ENCODE data around the gene OAF. TPM values are rescaled to one million over a fixed set of nuclear protein-coding genes. Genes with fewer than 3 reads are reported as not detected.

OAF gene
- total and polyA plus RNA-seq, 7 donors, result 23.5 to 94.3 (median 44.3) TPM

DNA sequence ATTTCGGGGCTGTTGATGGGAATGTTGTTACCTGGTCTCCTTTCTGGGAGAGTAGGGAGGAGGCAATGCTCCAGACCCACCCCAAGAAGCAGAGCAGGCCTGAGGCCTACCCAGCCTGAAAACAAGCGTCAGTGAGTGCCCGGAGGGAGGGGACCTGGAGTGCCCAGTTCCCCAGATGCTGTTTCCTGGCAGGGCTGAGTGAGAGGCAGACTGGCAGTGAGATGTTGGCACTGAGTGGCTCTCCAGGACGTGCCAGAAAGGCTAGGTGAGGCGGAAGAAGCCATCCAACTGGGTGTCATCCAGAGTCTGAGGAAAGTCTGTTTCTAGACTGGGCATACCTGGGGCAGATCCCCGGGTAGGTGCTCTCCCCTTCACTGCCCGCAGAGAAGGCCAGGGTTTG is 30.4 kb downstream of the OAF start:
- Histone ChIP-seq H3K4me1 (peaks cover 0 to 10% (median 8%) of the 10 kb centered on the region in 4 donors), H3K27ac (no peak overlapping the region), H3K27me3 (peaks cover 20 to 48% (median 41%) of the 10 kb centered on the region in 3 donors), H3K36me3 (no peaks in the 10 kb centered on the region), H3K9me3 (no peaks in the 10 kb centered on the region), H3K4me3 (no peak overlapping the region)
- TF ChIP-seq, protein P1, sequence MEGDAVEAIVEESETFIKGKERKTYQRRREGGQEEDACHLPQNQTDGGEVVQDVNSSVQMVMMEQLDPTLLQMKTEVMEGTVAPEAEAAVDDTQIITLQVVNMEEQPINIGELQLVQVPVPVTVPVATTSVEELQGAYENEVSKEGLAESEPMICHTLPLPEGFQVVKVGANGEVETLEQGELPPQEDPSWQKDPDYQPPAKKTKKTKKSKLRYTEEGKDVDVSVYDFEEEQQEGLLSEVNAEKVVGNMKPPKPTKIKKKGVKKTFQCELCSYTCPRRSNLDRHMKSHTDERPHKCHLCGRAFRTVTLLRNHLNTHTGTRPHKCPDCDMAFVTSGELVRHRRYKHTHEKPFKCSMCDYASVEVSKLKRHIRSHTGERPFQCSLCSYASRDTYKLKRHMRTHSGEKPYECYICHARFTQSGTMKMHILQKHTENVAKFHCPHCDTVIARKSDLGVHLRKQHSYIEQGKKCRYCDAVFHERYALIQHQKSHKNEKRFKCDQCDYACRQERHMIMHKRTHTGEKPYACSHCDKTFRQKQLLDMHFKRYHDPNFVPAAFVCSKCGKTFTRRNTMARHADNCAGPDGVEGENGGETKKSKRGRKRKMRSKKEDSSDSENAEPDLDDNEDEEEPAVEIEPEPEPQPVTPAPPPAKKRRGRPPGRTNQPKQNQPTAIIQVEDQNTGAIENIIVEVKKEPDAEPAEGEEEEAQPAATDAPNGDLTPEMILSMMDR (IDR thresholded peaks at IDR 0.05), result no peak
- no peak for TF ChIP-seq EP300 (IDR thresholded peaks at IDR 0.05)
- TF ChIP-seq POLR2A (IDR thresholded peaks at IDR 0.05), result no peak
- no peak for TF ChIP-seq POLR2AphosphoS5 (IDR thresholded peaks at IDR 0.05)
- intact Hi-C loops (cut with DNase I), result no loop called here
- 91 to 93% methylated on average over 7 of the region's 7 CpGs for WGBS, 2 donors
- DNase-seq, result no peak

DNA sequence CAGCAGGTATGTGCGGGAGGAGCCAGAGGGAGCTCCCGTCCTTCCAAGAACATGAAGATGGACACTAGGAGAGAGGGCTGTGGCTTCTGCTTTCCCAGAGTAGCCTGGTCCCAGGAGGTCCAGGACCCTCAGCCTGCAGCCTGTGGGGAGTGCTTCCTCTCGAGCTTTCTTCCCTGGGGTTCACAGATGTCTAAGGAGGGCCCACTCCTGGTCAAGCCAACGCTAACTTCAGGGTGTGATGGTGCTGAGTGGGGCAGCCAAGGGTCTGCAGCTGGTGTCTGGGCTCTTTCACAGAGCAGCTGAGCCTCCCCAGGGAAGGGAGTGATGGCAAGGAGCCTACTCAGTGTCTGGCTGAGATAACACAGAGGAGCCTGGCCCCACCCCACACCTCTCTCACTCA is 32.4 kb downstream of the OAF start:
- intact Hi-C loops (cut with DNase I), result no loop called here
- no peak for TF ChIP-seq POLR2AphosphoS5 (IDR thresholded peaks at IDR 0.05)
- TF ChIP-seq POLR2A (IDR thresholded peaks at IDR 0.05), result no peak
- no peak for TF ChIP-seq EP300 (IDR thresholded peaks at IDR 0.05)
- TF ChIP-seq, protein P1 (IDR thresholded peaks at IDR 0.05), result no peak
- 84 to 86% methylated on average over 4 of the region's 4 CpGs for WGBS, 2 donors
- H3K4me1 ChIP-seq, result peaks cover 0 to 10% (median 8%) of the 10 kb centered on the region in 4 donors
- DNase-seq, result no peak
- H3K27me3 ChIP-seq, result peaks cover 20 to 48% (median 41%) of the 10 kb centered on the region in 3 donors
- no peak overlapping the region for H3K4me3 ChIP-seq
- no peaks in the 10 kb centered on the region for H3K9me3 ChIP-seq
- H3K27ac ChIP-seq, result no peak overlapping the region
- H3K36me3 ChIP-seq, result no peaks in the 10 kb centered on the region

DNA sequence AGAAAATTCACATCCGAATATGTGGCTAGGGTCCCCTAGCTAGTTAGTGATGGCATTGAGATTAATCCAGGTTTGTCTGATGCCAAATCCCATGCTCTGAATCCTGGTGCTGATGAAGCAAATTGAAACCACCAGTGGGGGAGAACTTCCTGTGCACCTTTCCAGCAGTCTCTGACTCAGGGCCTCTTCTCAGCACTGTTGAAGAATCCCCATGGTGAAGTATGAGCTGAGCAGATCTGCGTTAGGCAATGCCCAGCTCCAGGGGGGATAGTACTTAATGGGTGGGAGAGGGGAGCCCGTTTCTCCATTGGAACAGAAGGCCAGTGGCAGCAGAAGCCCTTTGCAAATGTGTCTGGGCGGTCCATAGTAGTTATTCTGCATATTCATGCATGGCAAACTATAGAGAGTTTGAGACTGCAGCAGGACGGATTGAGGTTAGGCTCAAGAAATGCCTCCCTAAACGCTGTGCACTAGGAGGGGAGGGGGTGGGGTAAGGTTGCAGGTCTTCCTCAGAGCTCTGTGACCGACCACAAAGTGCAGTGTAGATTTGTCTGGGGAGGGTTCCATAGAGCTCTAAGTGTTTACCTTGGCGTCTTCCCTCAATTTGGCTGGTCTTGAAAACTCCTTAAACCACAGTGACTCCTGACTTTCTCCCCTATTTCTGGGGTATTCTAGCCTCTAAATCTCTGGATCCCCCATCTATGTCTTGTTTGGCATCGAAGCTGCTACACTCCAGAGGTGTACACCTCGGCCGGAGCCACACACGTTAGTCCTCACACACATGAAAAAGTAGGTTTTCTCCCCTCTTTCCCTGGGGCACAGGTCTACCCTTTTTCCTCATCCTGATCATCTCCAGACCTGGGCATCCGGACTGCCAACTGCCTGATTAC is 33.9 kb downstream of the OAF start:
- Histone ChIP-seq H3K4me3 (no peak overlapping the region), H3K36me3 (no peaks in the 10 kb centered on the region), H3K27me3 (peaks cover 14 to 39% (median 37%) of the 10 kb centered on the region in 3 donors), H3K9me3 (no peaks in the 10 kb centered on the region), H3K4me1 (peaks cover 0 to 8% (median 7%) of the 10 kb centered on the region in 4 donors), H3K27ac (no peak overlapping the region)
- no peak for DNase-seq
- intact Hi-C loops (cut with DNase I), result no loop called here
- TF ChIP-seq POLR2AphosphoS5 (IDR thresholded peaks at IDR 0.05) (no peak), EP300 (IDR thresholded peaks at IDR 0.05) (no peak), POLR2A (IDR thresholded peaks at IDR 0.05) (no peak)
- TF ChIP-seq, protein P1 (IDR thresholded peaks at IDR 0.05), result no peak
- 75 to 82% methylated on average over 13 of the region's 13 CpGs for WGBS, 2 donors

DNA sequence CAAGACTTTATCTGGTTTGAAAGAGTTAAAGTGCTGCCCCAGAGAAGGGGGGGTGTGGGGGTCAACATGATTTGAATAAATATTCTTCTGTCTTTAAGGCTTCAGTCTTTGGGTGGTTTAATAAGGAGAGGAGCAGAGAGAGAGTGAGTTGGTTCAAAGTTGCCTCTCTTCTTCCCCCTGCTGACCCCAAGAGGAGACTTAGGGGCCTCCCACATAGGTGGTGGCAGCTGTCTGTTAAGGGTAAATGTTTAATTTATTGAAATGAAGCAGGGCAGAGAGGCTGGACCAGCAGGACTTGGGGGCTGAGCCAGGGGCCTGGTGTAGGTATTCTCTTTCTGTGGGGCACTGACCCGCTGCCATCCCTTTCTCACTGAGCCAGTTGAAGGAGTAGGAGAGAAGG is 34.6 kb downstream of the OAF start:
- H3K36me3 ChIP-seq, result no peaks in the 10 kb centered on the region
- peaks cover 0 to under 1% (median under 1%) of the 10 kb centered on the region in 4 donors for H3K4me1 ChIP-seq
- no peaks in the 10 kb centered on the region for H3K9me3 ChIP-seq
- TF ChIP-seq EP300 (IDR thresholded peaks at IDR 0.05), result no peak
- intact Hi-C loops (cut with DNase I), result no loop called here
- peaks cover 9 to 36% (median 30%) of the 10 kb centered on the region in 3 donors for H3K27me3 ChIP-seq
- H3K27ac ChIP-seq, result no peak overlapping the region
- DNase-seq, result no peak
- WGBS, 2 donors, result 93 to 95% methylated on average over 1 of the region's 1 CpG
- H3K4me3 ChIP-seq, result no peak overlapping the region

DNA sequence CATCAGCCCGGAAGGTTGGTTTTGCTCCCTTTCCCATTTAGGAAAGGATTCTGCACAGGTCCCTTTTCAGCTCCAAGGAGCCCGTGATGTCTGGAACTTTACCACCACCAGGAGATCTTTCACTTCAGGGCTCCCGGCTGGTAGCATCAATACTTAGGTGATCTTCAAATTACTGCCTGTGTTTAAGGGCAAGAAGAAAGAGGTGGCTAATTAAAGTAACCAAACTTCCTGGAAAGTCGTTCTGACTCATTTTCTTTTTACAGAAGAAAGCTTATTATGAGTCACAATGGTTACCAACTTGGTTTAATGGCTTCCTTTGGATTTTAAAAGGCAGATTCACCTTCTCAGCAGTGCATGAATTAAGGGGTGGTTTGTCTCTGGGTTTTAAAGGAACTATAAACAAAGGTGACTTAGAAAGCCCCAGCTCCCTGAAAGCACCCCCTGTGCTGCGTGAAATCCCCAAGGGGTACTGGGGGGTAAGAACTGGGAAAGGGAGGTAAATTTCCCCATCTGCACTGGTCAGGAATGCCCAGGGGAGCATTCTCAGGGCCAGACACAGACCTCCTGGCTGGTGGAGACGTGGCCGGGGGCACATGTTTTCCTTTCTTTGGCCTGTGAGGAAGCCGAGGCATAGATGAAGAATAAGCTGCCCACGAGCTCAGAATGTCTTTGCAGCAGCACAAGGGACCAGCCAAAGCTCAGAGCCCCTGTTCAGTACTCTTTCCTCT is 37.9 kb downstream of the OAF start:
- H3K36me3 ChIP-seq, result no peaks in the 10 kb centered on the region
- peaks cover 0 to 20% (median 0%) of the 10 kb centered on the region in 3 donors for H3K27me3 ChIP-seq
- no peak for DNase-seq
- intact Hi-C loops (cut with DNase I), result no loop called here
- H3K9me3 ChIP-seq, result no peaks in the 10 kb centered on the region
- no peak for TF ChIP-seq POLR2AphosphoS5 (IDR thresholded peaks at IDR 0.05)
- TF ChIP-seq EP300 (IDR thresholded peaks at IDR 0.05), result no peak
- TF ChIP-seq POLR2A (IDR thresholded peaks at IDR 0.05), result no peak
- TF ChIP-seq, protein P1 (IDR thresholded peaks at IDR 0.05), result no peak
- 53 to 72% methylated on average over 9 of the region's 9 CpGs for WGBS, 2 donors
- H3K4me3 ChIP-seq, result no peak overlapping the region
- no peaks in the 10 kb centered on the region for H3K4me1 ChIP-seq
- no peak overlapping the region for H3K27ac ChIP-seq

Data from sigmoid colon (tissue), 7 donors.